H1 (cell line): Measurements from ENCODE around the gene KCND1. TPM values are rescaled to one million over a fixed set of nuclear protein-coding genes. Genes with fewer than 3 reads are reported as not detected.

Experiments
- CEBPB ChIP-seq: IDR thresholded peaks from 2 replicates; pipeline ENCODE4 v1.6.1; 2012; ENCODE audit warnings: low read depth, low read length
- KDM1A ChIP-seq: fragments of 200-600, 300-600 bp; sonication (generic); IDR thresholded peaks from 2 replicates; pipeline ENCODE4 v1.7.1; 2016; ENCODE audit warnings: mild to moderate bottlenecking, low read length, borderline replicate concordance
- NRF1 ChIP-seq: IDR thresholded peaks from 2 replicates; pipeline ENCODE4 v1.6.1; 2011; ENCODE audit warnings: mild to moderate bottlenecking, low read depth, low read length, improper control_type of control experiment
- RFX5 ChIP-seq: IDR thresholded peaks from 2 replicates; pipeline ENCODE4 v1.6.1; 2011; ENCODE audit warnings: low read depth, low read length, improper control_type of control experiment, borderline replicate concordance
- SAP30 ChIP-seq: fragments of 300-600 bp; sonication (generic); IDR thresholded peaks from 2 replicates; pipeline ENCODE4 v1.7.1; 2012; ENCODE audit warnings: low read length, moderate library complexity, mild to moderate bottlenecking, inconsistent platforms; ENCODE audit not compliant: insufficient read depth, insufficient replicate concordance
- TCF12 ChIP-seq: IDR thresholded peaks from 2 replicates; pipeline ENCODE4 v1.6.1; 2011; ENCODE audit warnings: low read depth, mild to moderate bottlenecking, low read length
- polyA plus RNA-seq, 7 experiments: library from polyadenylated mRNA; depleted of rRNA in 3 of 7; stranded (reverse) in 5 of 7; unstranded in 2 of 7; fragments of >200 nt in 5 of 7; fragments of 200-250 nt in 2 of 7; gene quantifications; 1 replicate in 5 of 7; 2 replicates in 1 of 7; 4 replicates in 1 of 7; pipeline versions ENCODE4 v1.2.1 to v1.2.3, GENCODE V29; 2011 to 2013; ENCODE audit warnings: missing spikeins in 2 of 7, mixed read lengths in 2 of 7
- total RNA-seq: library from RNA; stranded (reverse); fragmentation: NEBNext Ultra II Directional; extraction: Animal tissue kit (Norgen Biotek cat#: 25700); gene quantifications from 2 replicates; pipeline ENCODE4 v1.2.1, GENCODE V29; 2021

KCND1 gene
- total and polyA plus RNA-seq, 2 of the 8 experiments (the other 6 are each of a cell fraction or from before 2014, with no cell fraction given), result 3.1 to 6.8 TPM

GRCh38 chrX:49003696-49004095 lies 32.1 kb upstream of the KCND1 start (continued):
- TF ChIP-seq SAP30 (no peak), CEBPB (no peak), KDM1A (no peak), RFX5 (no peak), TCF12 (no peak), NRF1 (no peak)
